ENCODE data around the gene RALGAPA1. TPM values are rescaled to one million over a fixed set of nuclear protein-coding genes. Genes with fewer than 3 reads are reported as not detected.
"Not testable (repeated sequence)": the region's sequence is repeated elsewhere in the genome, so short reads cannot be mapped to it uniquely, and the experiment has no call there.

The RALGAPA1 gene
- polyA plus RNA-seq, 6 donors from 2014 or later: 9.7 to 29.8 (median 20.7) TPM

GRCh38 chr14:35695647-35696046 is 113.4 kb downstream of the RALGAPA1 start:
- no peak for DNase-seq
- no peak overlapping the region for H3K27ac Mint-ChIP-seq
- H3K4me1 Mint-ChIP-seq: no peaks in the 10 kb centered on the region
- no peak for ATAC-seq (ENCODE audit: low read depth in 2 of 2)
- H3K27me3 Mint-ChIP-seq: no peaks in the 10 kb centered on the region
- H3K4me3 Mint-ChIP-seq: no peak overlapping the region
- no peaks in the 10 kb centered on the region for H3K9me3 Mint-ChIP-seq
- H3K36me3 Mint-ChIP-seq: no peaks in the 10 kb centered on the region

GRCh38 chr14:35695072-35695471 is 114.0 kb downstream of the RALGAPA1 start:
- no peak overlapping the region for H3K27ac Mint-ChIP-seq
- no peak overlapping the region for H3K4me3 Mint-ChIP-seq
- no peak for DNase-seq
- no peaks in the 10 kb centered on the region for H3K4me1 Mint-ChIP-seq
- H3K9me3 Mint-ChIP-seq: no peaks in the 10 kb centered on the region
- no peaks in the 10 kb centered on the region for H3K27me3 Mint-ChIP-seq
- no peaks in the 10 kb centered on the region for H3K36me3 Mint-ChIP-seq
- no peak for ATAC-seq (ENCODE audit: low read depth in 2 of 2)

GRCh38 chr14:35689000-35689460 is 120.1 kb downstream of the RALGAPA1 start:
- DNase-seq (no peak), ATAC-seq (ENCODE audit: low read depth in 2 of 2) (no peak)
- H3K4me1 Mint-ChIP-seq: peaks cover 0 to 8% (median 7%) of the 10 kb centered on the region in 3 donors
- no peaks in the 10 kb centered on the region for H3K9me3 Mint-ChIP-seq
- no peaks in the 10 kb centered on the region for H3K27me3 Mint-ChIP-seq
- no peak overlapping the region for H3K4me3 Mint-ChIP-seq
- H3K27ac Mint-ChIP-seq: peak overlapping the region in 1 of 6 donors; percentile 22
- H3K36me3 Mint-ChIP-seq: peaks cover 6 to 9% of the 10 kb centered on the region in 2 donors

- ATAC-seq (ENCODE audit: low read depth in 2 of 2) (no peak), DNase-seq (no peak)
- Mint-ChIP-seq H3K4me3 (peak overlapping the region in 1 of 8 donors; percentile 48), H3K4me1 (peaks cover 0 to 8% (median 7%) of the 10 kb centered on the region in 3 donors), H3K36me3 (peaks cover 6 to 9% of the 10 kb centered on the region in 2 donors), H3K27me3 (no peaks in the 10 kb centered on the region), H3K27ac (no peak overlapping the region), H3K9me3 (no peaks in the 10 kb centered on the region)
Observed at GRCh38 chr14:35688126-35688826, 120.8 kb downstream of the RALGAPA1 start.

- DNase-seq (peak; percentile 6), ATAC-seq (ENCODE audit: low read depth in 2 of 2) (peak in 1 of 2 donors; percentile 47)
- Mint-ChIP-seq H3K36me3 (peaks cover 6 to 9% of the 10 kb centered on the region in 2 donors), H3K9me3 (no peaks in the 10 kb centered on the region), H3K4me1 (peaks cover 0 to 8% (median 7%) of the 10 kb centered on the region in 3 donors), H3K27ac (peak overlapping the region in 1 of 6 donors; percentile 21), H3K27me3 (no peaks in the 10 kb centered on the region), H3K4me3 (no peak overlapping the region)
Observed at GRCh38 chr14:35687335-35687939, 121.7 kb downstream of the RALGAPA1 start.

- H3K4me3 Mint-ChIP-seq, H3K4me1 Mint-ChIP-seq: not testable (repeated sequence)
- peak overlapping the region in 1 of 6 donors; percentile 72 for H3K27ac Mint-ChIP-seq
Observed at GRCh38 chr14:35683688-35684087, 125.4 kb downstream of the RALGAPA1 start.

GRCh38 chr14:35682802-35683201 is 126.3 kb downstream of the RALGAPA1 start:
- peaks cover 0 to 12% of the 10 kb centered on the region in 2 donors for H3K36me3 Mint-ChIP-seq

More at GRCh38 chr14:35683688-35684087, 125.4 kb downstream of the RALGAPA1 start:
- ATAC-seq (ENCODE audit: low read depth in 2 of 2); DNase-seq; H3K9me3 Mint-ChIP-seq; H3K27me3 Mint-ChIP-seq; H3K36me3 Mint-ChIP-seq: not testable (repeated sequence)

GRCh38 chr14:35678403-35679028 is 130.6 kb downstream of the RALGAPA1 start:
- DNase-seq (no peak), ATAC-seq (ENCODE audit: low read depth in 2 of 2) (no peak)
- no peaks in the 10 kb centered on the region for H3K27me3 Mint-ChIP-seq
- no peak overlapping the region for H3K4me3 Mint-ChIP-seq
- H3K27ac Mint-ChIP-seq: peak overlapping the region in 2 of 6 donors; percentile 18 to 36
- H3K9me3 Mint-ChIP-seq: no peaks in the 10 kb centered on the region
- peaks cover 5 to 26% of the 10 kb centered on the region in 2 donors for H3K36me3 Mint-ChIP-seq
- H3K4me1 Mint-ChIP-seq: no peaks in the 10 kb centered on the region

More at GRCh38 chr14:35682802-35683201, 126.3 kb downstream of the RALGAPA1 start:
- Mint-ChIP-seq H3K27ac (no peak overlapping the region), H3K4me3 (no peak overlapping the region), H3K9me3 (no peaks in the 10 kb centered on the region), H3K27me3 (no peaks in the 10 kb centered on the region), H3K4me1 (peaks cover 0 to 8% (median 7%) of the 10 kb centered on the region in 3 donors)
- ATAC-seq (ENCODE audit: low read depth in 2 of 2) (no peak), DNase-seq (no peak)

GRCh38 chr14:35669782-35670181 is 139.3 kb downstream of the RALGAPA1 start:
- ATAC-seq (ENCODE audit: low read depth in 2 of 2) (no peak), DNase-seq (no peak)
- Mint-ChIP-seq H3K27me3 (no peaks in the 10 kb centered on the region), H3K4me1 (no peaks in the 10 kb centered on the region), H3K36me3 (peaks cover 21 to 25% of the 10 kb centered on the region in 2 donors), H3K27ac (no peak overlapping the region), H3K4me3 (no peak overlapping the region), H3K9me3 (no peaks in the 10 kb centered on the region)

GRCh38 chr14:35666429-35667043 is 142.6 kb downstream of the RALGAPA1 start:
- peaks cover 29 to 36% of the 10 kb centered on the region in 2 donors for H3K36me3 Mint-ChIP-seq
- H3K27me3 Mint-ChIP-seq: no peaks in the 10 kb centered on the region
- DNase-seq: no peak
- no peaks in the 10 kb centered on the region for H3K4me1 Mint-ChIP-seq
- H3K4me3 Mint-ChIP-seq: no peak overlapping the region
- no peak for ATAC-seq (ENCODE audit: low read depth in 2 of 2)
- no peaks in the 10 kb centered on the region for H3K9me3 Mint-ChIP-seq
- H3K27ac Mint-ChIP-seq: peak overlapping the region in 1 of 6 donors; percentile 36

- no peak for ATAC-seq (ENCODE audit: low read depth in 2 of 2)
- no peak overlapping the region for H3K4me3 Mint-ChIP-seq
- no peak for DNase-seq
- no peaks in the 10 kb centered on the region for H3K27me3 Mint-ChIP-seq
- H3K36me3 Mint-ChIP-seq: peaks cover 17 to 30% of the 10 kb centered on the region in 2 donors
- H3K4me1 Mint-ChIP-seq: no peaks in the 10 kb centered on the region
- H3K27ac Mint-ChIP-seq: peak overlapping the region in 1 of 6 donors; percentile 5
- H3K9me3 Mint-ChIP-seq: peaks cover 0 to 2% (median 0%) of the 10 kb centered on the region in 7 donors
Observed at GRCh38 chr14:35661875-35662274, 147.2 kb downstream of the RALGAPA1 start.

- Mint-ChIP-seq H3K27ac (no peak overlapping the region), H3K4me1 (no peaks in the 10 kb centered on the region), H3K27me3 (no peaks in the 10 kb centered on the region), H3K4me3 (no peak overlapping the region), H3K9me3 (no peaks in the 10 kb centered on the region), H3K36me3 (peaks cover 12 to 15% of the 10 kb centered on the region in 2 donors)
- DNase-seq (no peak), ATAC-seq (ENCODE audit: low read depth in 2 of 2) (no peak)
Observed at GRCh38 chr14:35653045-35653444, 156.1 kb downstream of the RALGAPA1 start.

- ATAC-seq (ENCODE audit: low read depth in 2 of 2): no peak
- DNase-seq: no peak
- Mint-ChIP-seq H3K27ac (no peak overlapping the region), H3K9me3 (peaks cover 16 to 48% (median 31%) of the 10 kb centered on the region in 7 donors), H3K4me1 (peaks cover 2 to 11% (median 3%) of the 10 kb centered on the region in 3 donors), H3K27me3 (no peaks in the 10 kb centered on the region), H3K36me3 (peaks cover 59 to 62% of the 10 kb centered on the region in 2 donors), H3K4me3 (no peak overlapping the region)
Observed at GRCh38 chr14:35643513-35643912, 165.6 kb downstream of the RALGAPA1 start.

All from naive B cell (primary cell).